Astrocyte (in vitro differentiated cells and primary cell): ENCODE data around the gene MKNK2. TPM values are rescaled to one million over a fixed set of nuclear protein-coding genes. Genes with fewer than 3 reads are reported as not detected.

Experiments
- DNase-seq: peaks from one replicate; pipeline ENCODE4 v3.0.0-alpha.2; 2010; ENCODE audit warnings: low read depth
- FAIRE-seq: peaks from 2 replicates; lab custom pipeline; 2011; peaks lifted over from hg19 to GRCh38; lab: Jason Lieb, UNC
- H2AFZ ChIP-seq: 2 replicates; pipeline ENCODE4 v1.6.0; 2012; ENCODE audit warnings: low read depth, low read length, inconsistent platforms
- H3K27ac ChIP-seq: 2 replicates; pipeline ENCODE4 v1.5.1; 2011; ENCODE audit warnings: low read depth, low read length, inconsistent platforms
- H3K27me3 ChIP-seq: 2 replicates; pipeline ENCODE4 v1.6.0; 2011; ENCODE audit warnings: low read length, inconsistent platforms; ENCODE audit not compliant: insufficient read depth
- H3K36me3 ChIP-seq: 2 replicates; pipeline ENCODE4 v1.5.1; 2011; ENCODE audit warnings: low read length, inconsistent platforms; ENCODE audit not compliant: insufficient read depth
- H3K4me1 ChIP-seq: 2 replicates; pipeline ENCODE4 v1.5.1; 2011; ENCODE audit warnings: low read length, inconsistent platforms; ENCODE audit not compliant: insufficient read depth
- H3K4me2 ChIP-seq: 2 replicates; pipeline ENCODE4 v1.6.0; 2012; ENCODE audit warnings: low read length, inconsistent platforms
- H3K4me3 ChIP-seq: 2 replicates; pipeline ENCODE4 v1.5.1; 2011; ENCODE audit warnings: low read depth, mild to moderate bottlenecking, low read length, inconsistent platforms; ENCODE audit not compliant: insufficient read depth
- H3K79me2 ChIP-seq: 2 replicates; pipeline ENCODE4 v1.6.0; 2012; ENCODE audit warnings: mild to moderate bottlenecking, low read length, inconsistent platforms; ENCODE audit not compliant: insufficient read depth
- H3K9ac ChIP-seq: 2 replicates; pipeline ENCODE4 v1.6.0; 2012; ENCODE audit warnings: mild to moderate bottlenecking, low read length, inconsistent platforms
- H3K9me3 ChIP-seq: 2 replicates; pipeline ENCODE4 v1.5.1; 2012; ENCODE audit warnings: low read depth, mild to moderate bottlenecking, low read length, inconsistent platforms; ENCODE audit not compliant: insufficient read depth
- H4K20me1 ChIP-seq: 2 replicates; pipeline ENCODE4 v1.6.0; 2012; ENCODE audit warnings: low read length, inconsistent platforms; ENCODE audit not compliant: insufficient read depth
- H3K27ac Mint-ChIP-seq: one replicate; pipeline ENCODE4 v1.8.0; 2021; ENCODE audit warnings: mild to moderate bottlenecking, mixed read lengths; ENCODE audit not compliant: unreplicated experiment
- H3K27me3 Mint-ChIP-seq: one replicate; pipeline ENCODE4 v1.8.0; 2021; ENCODE audit warnings: low read depth, mixed read lengths; ENCODE audit not compliant: unreplicated experiment
- H3K36me3 Mint-ChIP-seq: one replicate; pipeline ENCODE4 v1.8.0; 2021; ENCODE audit warnings: low read depth, mixed read lengths; ENCODE audit not compliant: unreplicated experiment
- H3K4me1 Mint-ChIP-seq: one replicate; pipeline ENCODE4 v1.8.0; 2021; ENCODE audit warnings: low read depth, mixed read lengths; ENCODE audit not compliant: unreplicated experiment
- H3K4me3 Mint-ChIP-seq: one replicate; pipeline ENCODE4 v1.8.0; 2021; ENCODE audit warnings: mild to moderate bottlenecking, moderate library complexity, mixed read lengths; ENCODE audit not compliant: unreplicated experiment
- H3K9me3 Mint-ChIP-seq: one replicate; pipeline ENCODE4 v1.8.0; 2021; ENCODE audit warnings: mild to moderate bottlenecking, mixed read lengths; ENCODE audit not compliant: unreplicated experiment
- EZH2 ChIP-seq: IDR thresholded peaks from 2 replicates; pipeline ENCODE4 v1.6.1; 2012; ENCODE audit warnings: mild to moderate bottlenecking, low read length, inconsistent platforms; ENCODE audit not compliant: insufficient read depth
- total RNA-seq: library from RNA; stranded (reverse); gene quantifications from 2 replicates; pipeline ENCODE4 v1.2.1, GENCODE V29; 2021
- TF ChIP-seq, protein P1 (sequence below): IDR thresholded peaks from 2 replicates; pipeline ENCODE4 v1.5.1; 2011; ENCODE audit warnings: low read depth, mild to moderate bottlenecking, inconsistent platforms, low read length, moderate library complexity; ENCODE audit not compliant: insufficient read depth

Gene MKNK2
- total RNA-seq, 1 donor from 2014 or later: 146 TPM

DNA sequence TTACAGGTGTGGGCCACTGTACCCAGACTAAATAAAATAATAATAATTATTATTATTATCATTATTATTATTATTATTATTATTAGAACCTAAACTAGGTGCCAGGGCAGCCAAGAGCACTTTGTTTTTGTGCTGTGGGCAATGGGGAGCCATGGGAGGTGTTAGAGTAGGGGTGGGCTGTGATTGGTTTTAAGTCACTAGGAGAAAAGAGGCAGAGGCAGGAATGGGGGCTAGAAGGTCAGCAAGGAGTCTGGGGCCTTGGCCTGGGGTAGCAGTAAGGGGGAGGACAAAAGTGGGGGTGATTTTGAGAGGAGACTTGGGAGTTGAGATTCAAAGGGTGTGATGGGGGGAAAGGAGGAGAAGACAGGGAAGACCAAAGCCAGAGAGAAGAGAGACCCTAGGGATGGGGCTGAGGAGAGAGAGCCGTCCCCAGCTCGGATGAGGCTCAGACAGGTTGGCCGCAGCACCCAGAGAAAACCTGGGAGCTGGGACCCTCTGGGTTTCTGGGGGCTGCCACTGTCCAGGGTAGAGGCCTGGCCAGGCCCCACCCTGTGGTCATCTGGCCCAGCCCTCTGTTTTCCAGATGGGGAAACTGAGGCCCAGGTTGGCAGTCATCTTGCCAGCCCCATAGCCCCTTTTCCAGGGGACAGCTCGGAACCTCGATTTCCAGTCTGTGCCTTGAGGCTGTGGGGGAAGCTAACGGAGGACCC is 17.8 kb downstream of the MKNK2 start:
- H3K27me3 ChIP-seq: no peaks in the 10 kb centered on the region
- FAIRE-seq (no peak), DNase-seq (no peak)
- H3K9ac ChIP-seq: no peak overlapping the region
- no peaks in the 10 kb centered on the region for H3K79me2 ChIP-seq
- no peaks in the 10 kb centered on the region for H3K36me3 ChIP-seq
- H3K4me3 ChIP-seq: no peak overlapping the region
- no peaks in the 10 kb centered on the region for H3K36me3 Mint-ChIP-seq
- no peak overlapping the region for H3K27ac ChIP-seq
- H3K9me3 Mint-ChIP-seq: peaks cover 2% of the 10 kb centered on the region
- no peaks in the 10 kb centered on the region for H4K20me1 ChIP-seq
- peak overlapping the region; percentile 74 for H3K4me2 ChIP-seq
- no peaks in the 10 kb centered on the region for H3K27me3 Mint-ChIP-seq
- peaks cover 15% of the 10 kb centered on the region for H3K4me1 ChIP-seq
- H3K4me1 Mint-ChIP-seq: peaks cover 8% of the 10 kb centered on the region
- peaks cover 4% of the 10 kb centered on the region for H3K9me3 ChIP-seq
- TF ChIP-seq, protein P1, sequence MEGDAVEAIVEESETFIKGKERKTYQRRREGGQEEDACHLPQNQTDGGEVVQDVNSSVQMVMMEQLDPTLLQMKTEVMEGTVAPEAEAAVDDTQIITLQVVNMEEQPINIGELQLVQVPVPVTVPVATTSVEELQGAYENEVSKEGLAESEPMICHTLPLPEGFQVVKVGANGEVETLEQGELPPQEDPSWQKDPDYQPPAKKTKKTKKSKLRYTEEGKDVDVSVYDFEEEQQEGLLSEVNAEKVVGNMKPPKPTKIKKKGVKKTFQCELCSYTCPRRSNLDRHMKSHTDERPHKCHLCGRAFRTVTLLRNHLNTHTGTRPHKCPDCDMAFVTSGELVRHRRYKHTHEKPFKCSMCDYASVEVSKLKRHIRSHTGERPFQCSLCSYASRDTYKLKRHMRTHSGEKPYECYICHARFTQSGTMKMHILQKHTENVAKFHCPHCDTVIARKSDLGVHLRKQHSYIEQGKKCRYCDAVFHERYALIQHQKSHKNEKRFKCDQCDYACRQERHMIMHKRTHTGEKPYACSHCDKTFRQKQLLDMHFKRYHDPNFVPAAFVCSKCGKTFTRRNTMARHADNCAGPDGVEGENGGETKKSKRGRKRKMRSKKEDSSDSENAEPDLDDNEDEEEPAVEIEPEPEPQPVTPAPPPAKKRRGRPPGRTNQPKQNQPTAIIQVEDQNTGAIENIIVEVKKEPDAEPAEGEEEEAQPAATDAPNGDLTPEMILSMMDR: no peak
- TF ChIP-seq EZH2: no peak
- no peak overlapping the region for H3K4me3 Mint-ChIP-seq
- H2AFZ ChIP-seq: no peak overlapping the region
- no peak overlapping the region for H3K27ac Mint-ChIP-seq

DNA sequence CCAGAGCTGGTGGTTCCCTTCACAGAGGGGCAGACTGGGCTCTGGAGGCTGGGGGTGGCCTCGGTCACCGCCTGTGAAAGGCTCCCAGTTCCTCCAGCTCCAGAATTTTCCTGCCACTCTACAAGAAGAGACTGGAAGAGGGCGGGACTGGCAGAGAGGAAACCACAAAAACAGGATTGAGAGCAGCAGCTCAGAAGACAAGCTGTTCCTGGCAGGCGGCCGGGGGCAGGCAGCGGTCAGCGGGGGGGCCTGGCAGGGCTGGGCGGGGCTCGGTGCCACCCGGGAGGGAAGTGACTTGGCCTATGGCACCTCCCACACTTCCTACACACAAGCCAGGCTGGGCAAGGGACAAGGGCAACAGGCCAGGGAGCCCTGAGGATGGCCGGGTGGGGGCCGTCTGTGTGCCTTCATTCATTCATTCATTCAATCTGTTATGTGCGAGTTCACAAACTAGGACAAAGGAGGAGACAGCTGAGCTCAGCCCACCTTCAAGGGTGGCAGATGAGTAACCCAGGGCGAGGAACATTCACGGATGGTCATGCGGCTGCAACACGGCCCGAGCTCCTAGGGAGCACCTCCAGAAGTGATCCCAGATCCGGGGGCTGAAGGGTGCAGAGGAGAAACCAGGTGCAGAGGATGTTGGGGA is 18.6 kb downstream of the MKNK2 start:
- FAIRE-seq: no peak
- Histone ChIP-seq H3K4me3 (no peak overlapping the region), H2AFZ (peak overlapping the region; percentile 74), H3K79me2 (no peaks in the 10 kb centered on the region), H3K9me3 (peaks cover 4% of the 10 kb centered on the region), H3K36me3 (no peaks in the 10 kb centered on the region), H3K27me3 (no peaks in the 10 kb centered on the region), H4K20me1 (no peaks in the 10 kb centered on the region), H3K4me2 (peak overlapping the region; percentile 74), H3K9ac (no peak overlapping the region), H3K27ac (no peak overlapping the region), H3K4me1 (peaks cover 16% of the 10 kb centered on the region)
- H3K27me3 Mint-ChIP-seq: no peaks in the 10 kb centered on the region
- H3K4me1 Mint-ChIP-seq: peaks cover 8% of the 10 kb centered on the region
- TF ChIP-seq EZH2: no peak
- TF ChIP-seq, protein P1: no peak
- H3K36me3 Mint-ChIP-seq: no peaks in the 10 kb centered on the region
- peak; percentile 65 for DNase-seq
- H3K27ac Mint-ChIP-seq: peak overlapping the region; percentile 9
- H3K4me3 Mint-ChIP-seq: no peak overlapping the region
- H3K9me3 Mint-ChIP-seq: peaks cover 2% of the 10 kb centered on the region

- no peaks in the 10 kb centered on the region for H4K20me1 ChIP-seq
- FAIRE-seq (no peak), DNase-seq (peak; percentile 55)
- H3K36me3 ChIP-seq: no peaks in the 10 kb centered on the region
- no peak overlapping the region for H3K4me2 ChIP-seq
- Mint-ChIP-seq H3K36me3 (no peaks in the 10 kb centered on the region), H3K4me3 (no peak overlapping the region), H3K4me1 (peaks cover 6% of the 10 kb centered on the region), H3K27ac (no peak overlapping the region), H3K9me3 (peaks cover 3% of the 10 kb centered on the region), H3K27me3 (peaks cover 2% of the 10 kb centered on the region)
- no peak overlapping the region for H2AFZ ChIP-seq
- peaks cover 11% of the 10 kb centered on the region for H3K4me1 ChIP-seq
- H3K27me3 ChIP-seq: peaks cover 2% of the 10 kb centered on the region
- no peaks in the 10 kb centered on the region for H3K79me2 ChIP-seq
- no peak overlapping the region for H3K4me3 ChIP-seq
- no peak for TF ChIP-seq EZH2
- TF ChIP-seq, protein P1: no peak
- H3K9ac ChIP-seq: no peak overlapping the region
- no peaks in the 10 kb centered on the region for H3K9me3 ChIP-seq
- no peak overlapping the region for H3K27ac ChIP-seq
Observed at GRCh38 chr19:2027361-2027760, 23.7 kb downstream of the MKNK2 start.
